SK-N-SH treated with all-trans-retinoic acid at 6 μM for 48 hours (cell line): ENCODE results near the gene ZNF524.

Experiments used
- ATAC-seq: fragments of 200-7000 bp; cut with Tn5 transposase; 3 replicates; pipeline ENCODE4 v1.9.1; 2020; ENCODE audit warnings: mild to moderate bottlenecking, moderate library complexity
- ARNTL ChIP-seq: fragments of 450-650 bp; formaldehyde crosslinking; IDR thresholded peaks from 2 replicates; pipeline ENCODE4 v1.5.0; 2020; ENCODE audit warnings: low read depth, mild to moderate bottlenecking, moderate library complexity, borderline replicate concordance
- BACH2 ChIP-seq: fragments of 250-450 bp; sonication (Bioruptor Pico); IDR thresholded peaks from 2 replicates; pipeline ENCODE4 v1.9.0; 2021; ENCODE audit warnings: mild to moderate bottlenecking, borderline replicate concordance
- CSDC2 ChIP-seq: fragments of 250-450 bp; sonication (Bioruptor Pico); IDR thresholded peaks from 2 replicates; pipeline ENCODE4 v1.5.0; 2020; ENCODE audit warnings: mild to moderate bottlenecking, moderate library complexity
- GLIS3 ChIP-seq: fragments of 250-450 bp; sonication (Bioruptor Pico); IDR thresholded peaks from 2 replicates; pipeline ENCODE4 v1.5.0; 2020; ENCODE audit warnings: mild to moderate bottlenecking, moderate library complexity
- ISL1 ChIP-seq: fragments of 250-450 bp; sonication (Bioruptor Pico); IDR thresholded peaks from 2 replicates; pipeline ENCODE4 v2.1.2; 2022; ENCODE audit warnings: mild to moderate bottlenecking, moderate library complexity
- OSR1 ChIP-seq: fragments of 250-450 bp; sonication (Bioruptor Pico); IDR thresholded peaks from 2 replicates; pipeline ENCODE4 v1.8.0; 2022; ENCODE audit warnings: moderate library complexity, mild to moderate bottlenecking, inconsistent platforms
- PPARA ChIP-seq: fragments of 250-450 bp; sonication (Bioruptor Pico); IDR thresholded peaks from 2 replicates; pipeline ENCODE4 v1.5.0; 2020; ENCODE audit warnings: mild to moderate bottlenecking, borderline replicate concordance
- RARB ChIP-seq: fragments of 250-450 bp; sonication (Bioruptor Pico); IDR thresholded peaks from 2 replicates; pipeline ENCODE4 v1.8.0; 2021; ENCODE audit warnings: mild to moderate bottlenecking, moderate library complexity
- SNAI2 ChIP-seq: fragments of 250-450 bp; sonication (Bioruptor Pico); IDR thresholded peaks from 2 replicates; pipeline ENCODE4 v1.5.0; 2020; ENCODE audit warnings: mild to moderate bottlenecking, moderate library complexity
- TCF4 ChIP-seq: fragments of 250-450 bp; sonication (Bioruptor Pico); IDR thresholded peaks from 2 replicates; pipeline ENCODE4 v1.8.0; 2021; ENCODE audit warnings: mild to moderate bottlenecking, moderate library complexity, borderline replicate concordance
- TOX ChIP-seq: fragments of 250-450 bp; sonication (Bioruptor Pico); IDR thresholded peaks from 2 replicates; pipeline ENCODE4 v1.8.0; 2021; ENCODE audit warnings: mild to moderate bottlenecking, moderate library complexity, borderline replicate concordance
- ZC3H10 ChIP-seq: fragments of 250-450 bp; sonication (Bioruptor Pico); IDR thresholded peaks from 2 replicates; pipeline ENCODE4 v1.5.1; 2021; ENCODE audit warnings: mild to moderate bottlenecking, moderate library complexity
- ZFP3 ChIP-seq: fragments of 250-450 bp; sonication (Bioruptor Pico); IDR thresholded peaks from 2 replicates; pipeline ENCODE4 v1.5.0; 2020; ENCODE audit warnings: mild to moderate bottlenecking, moderate library complexity
- ZFP30 ChIP-seq: fragments of 450-650 bp; formaldehyde crosslinking; IDR thresholded peaks from 2 replicates; pipeline ENCODE4 v1.5.0; 2022; ENCODE audit warnings: mild to moderate bottlenecking, moderate library complexity
- ZNF70 ChIP-seq: fragments of 450-650 bp; formaldehyde crosslinking; IDR thresholded peaks from 2 replicates; pipeline ENCODE4 v1.5.0; 2020; ENCODE audit warnings: mild to moderate bottlenecking, moderate library complexity
- ZNF8 ChIP-seq: fragments of 450-650 bp; formaldehyde crosslinking; IDR thresholded peaks from 2 replicates; pipeline ENCODE4 v1.5.0; 2020; ENCODE audit warnings: mild to moderate bottlenecking, moderate library complexity
- TF ChIP-seq, protein P1 (sequence below): fragments of 250-450 bp; sonication (Bioruptor Pico); IDR thresholded peaks from 2 replicates; pipeline ENCODE4 v1.8.0; 2020; ENCODE audit warnings: mild to moderate bottlenecking, moderate library complexity, borderline replicate concordance
- TF ChIP-seq, protein P2 (sequence below): fragments of 250-450 bp; sonication (Bioruptor Pico); IDR thresholded peaks from 2 replicates; pipeline ENCODE4 v1.8.0; 2021; ENCODE audit warnings: low read depth, mild to moderate bottlenecking, moderate library complexity, borderline replicate concordance
- TF ChIP-seq, protein P3 (sequence below): fragments of 250-450 bp; sonication (Bioruptor Pico); IDR thresholded peaks from 2 replicates; pipeline ENCODE4 v1.5.0; 2020; ENCODE audit warnings: mild to moderate bottlenecking, moderate library complexity
- TF ChIP-seq, protein P4 (sequence below): fragments of 250-450 bp; sonication (Bioruptor Pico); IDR thresholded peaks from 2 replicates; pipeline ENCODE4 v1.5.1; 2021; ENCODE audit warnings: mild to moderate bottlenecking, moderate library complexity

ZNF524 gene

DNA sequence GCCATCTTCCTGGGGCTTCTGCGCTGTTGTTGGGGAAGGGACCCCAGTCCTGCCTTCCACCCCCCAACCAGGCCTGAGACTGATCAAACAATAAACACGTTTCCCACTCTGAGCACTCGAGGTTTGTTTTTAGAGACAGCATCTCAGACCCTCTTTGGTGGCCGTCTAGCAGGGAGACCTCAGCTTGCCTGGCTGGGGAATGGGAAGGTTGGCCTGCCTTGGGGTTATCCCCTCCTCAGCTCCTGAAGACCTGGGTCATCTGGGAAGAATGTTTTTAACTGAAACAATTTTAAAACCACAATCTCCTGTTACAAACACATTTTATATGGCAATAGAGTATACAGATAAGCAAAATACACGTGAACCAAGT is 45.4 kb downstream of the ZNF524 start:
- TF ChIP-seq OSR1 (no peak), ZNF70 (CRISPR knock-in tag) (no peak), TCF4 (CRISPR knock-in tag) (no peak), RARB (CRISPR knock-in tag) (no peak), ARNTL (CRISPR knock-in tag) (no peak), CSDC2 (CRISPR knock-in tag) (no peak), BACH2 (no peak), ZFP30 (no peak), PPARA (CRISPR knock-in tag) (no peak), GLIS3 (no peak)
- TF ChIP-seq, protein P1, sequence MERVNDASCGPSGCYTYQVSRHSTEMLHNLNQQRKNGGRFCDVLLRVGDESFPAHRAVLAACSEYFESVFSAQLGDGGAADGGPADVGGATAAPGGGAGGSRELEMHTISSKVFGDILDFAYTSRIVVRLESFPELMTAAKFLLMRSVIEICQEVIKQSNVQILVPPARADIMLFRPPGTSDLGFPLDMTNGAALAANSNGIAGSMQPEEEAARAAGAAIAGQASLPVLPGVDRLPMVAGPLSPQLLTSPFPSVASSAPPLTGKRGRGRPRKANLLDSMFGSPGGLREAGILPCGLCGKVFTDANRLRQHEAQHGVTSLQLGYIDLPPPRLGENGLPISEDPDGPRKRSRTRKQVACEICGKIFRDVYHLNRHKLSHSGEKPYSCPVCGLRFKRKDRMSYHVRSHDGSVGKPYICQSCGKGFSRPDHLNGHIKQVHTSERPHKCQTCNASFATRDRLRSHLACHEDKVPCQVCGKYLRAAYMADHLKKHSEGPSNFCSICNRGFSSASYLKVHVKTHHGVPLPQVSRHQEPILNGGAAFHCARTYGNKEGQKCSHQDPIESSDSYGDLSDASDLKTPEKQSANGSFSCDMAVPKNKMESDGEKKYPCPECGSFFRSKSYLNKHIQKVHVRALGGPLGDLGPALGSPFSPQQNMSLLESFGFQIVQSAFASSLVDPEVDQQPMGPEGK (CRISPR knock-in tag): no peak
- TF ChIP-seq, protein P2, sequence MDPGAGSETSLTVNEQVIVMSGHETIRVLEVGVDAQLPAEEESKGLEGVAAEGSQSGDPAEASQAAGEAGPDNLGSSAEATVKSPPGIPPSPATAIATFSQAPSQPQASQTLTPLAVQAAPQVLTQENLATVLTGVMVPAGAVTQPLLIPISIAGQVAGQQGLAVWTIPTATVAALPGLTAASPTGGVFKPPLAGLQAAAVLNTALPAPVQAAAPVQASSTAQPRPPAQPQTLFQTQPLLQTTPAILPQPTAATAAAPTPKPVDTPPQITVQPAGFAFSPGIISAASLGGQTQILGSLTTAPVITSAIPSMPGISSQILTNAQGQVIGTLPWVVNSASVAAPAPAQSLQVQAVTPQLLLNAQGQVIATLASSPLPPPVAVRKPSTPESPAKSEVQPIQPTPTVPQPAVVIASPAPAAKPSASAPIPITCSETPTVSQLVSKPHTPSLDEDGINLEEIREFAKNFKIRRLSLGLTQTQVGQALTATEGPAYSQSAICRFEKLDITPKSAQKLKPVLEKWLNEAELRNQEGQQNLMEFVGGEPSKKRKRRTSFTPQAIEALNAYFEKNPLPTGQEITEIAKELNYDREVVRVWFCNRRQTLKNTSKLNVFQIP (CRISPR knock-in tag): no peak
- ATAC-seq: no peak

DNA sequence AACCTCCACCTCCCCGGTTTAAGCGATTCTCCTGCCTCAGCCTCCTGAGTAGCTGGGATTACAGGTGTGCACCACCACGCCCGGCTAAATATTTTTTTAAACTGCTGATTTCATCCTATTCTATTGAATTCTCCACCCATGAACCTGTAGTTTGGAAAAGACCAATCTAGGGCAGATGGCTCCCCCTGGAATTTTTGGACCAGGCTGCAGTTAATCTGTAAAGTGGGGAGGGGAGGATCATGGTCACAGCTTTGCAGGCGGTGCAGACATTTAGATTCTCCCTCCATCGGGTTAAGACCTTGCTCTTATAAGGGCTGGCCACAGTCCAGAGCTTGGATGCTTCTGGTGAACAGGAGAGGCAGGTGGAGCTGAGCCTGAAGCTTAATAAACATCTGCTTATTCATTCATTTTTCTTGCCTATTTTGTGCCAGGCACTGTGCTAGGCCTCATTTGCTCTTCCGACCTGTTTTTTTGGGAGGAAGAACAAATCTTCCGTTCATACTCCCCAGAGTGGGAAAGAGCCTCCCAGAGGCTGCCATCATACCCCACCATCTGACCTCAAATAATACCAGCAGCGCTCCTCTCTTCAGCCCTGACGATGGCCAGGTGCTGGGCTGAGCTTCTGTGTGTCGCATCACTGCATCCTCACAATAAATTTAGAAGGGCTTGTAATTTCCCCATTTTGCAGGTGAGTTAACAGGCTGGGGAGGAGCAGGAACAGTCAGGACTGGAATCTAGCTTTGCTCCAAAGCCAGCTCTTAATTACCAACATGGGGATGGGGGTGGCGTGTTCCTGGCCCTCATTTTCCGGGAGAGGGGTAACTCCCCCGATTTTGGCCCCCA is 47.0 kb downstream of the ZNF524 start:
- no peak for ATAC-seq
- TF ChIP-seq, protein P3, sequence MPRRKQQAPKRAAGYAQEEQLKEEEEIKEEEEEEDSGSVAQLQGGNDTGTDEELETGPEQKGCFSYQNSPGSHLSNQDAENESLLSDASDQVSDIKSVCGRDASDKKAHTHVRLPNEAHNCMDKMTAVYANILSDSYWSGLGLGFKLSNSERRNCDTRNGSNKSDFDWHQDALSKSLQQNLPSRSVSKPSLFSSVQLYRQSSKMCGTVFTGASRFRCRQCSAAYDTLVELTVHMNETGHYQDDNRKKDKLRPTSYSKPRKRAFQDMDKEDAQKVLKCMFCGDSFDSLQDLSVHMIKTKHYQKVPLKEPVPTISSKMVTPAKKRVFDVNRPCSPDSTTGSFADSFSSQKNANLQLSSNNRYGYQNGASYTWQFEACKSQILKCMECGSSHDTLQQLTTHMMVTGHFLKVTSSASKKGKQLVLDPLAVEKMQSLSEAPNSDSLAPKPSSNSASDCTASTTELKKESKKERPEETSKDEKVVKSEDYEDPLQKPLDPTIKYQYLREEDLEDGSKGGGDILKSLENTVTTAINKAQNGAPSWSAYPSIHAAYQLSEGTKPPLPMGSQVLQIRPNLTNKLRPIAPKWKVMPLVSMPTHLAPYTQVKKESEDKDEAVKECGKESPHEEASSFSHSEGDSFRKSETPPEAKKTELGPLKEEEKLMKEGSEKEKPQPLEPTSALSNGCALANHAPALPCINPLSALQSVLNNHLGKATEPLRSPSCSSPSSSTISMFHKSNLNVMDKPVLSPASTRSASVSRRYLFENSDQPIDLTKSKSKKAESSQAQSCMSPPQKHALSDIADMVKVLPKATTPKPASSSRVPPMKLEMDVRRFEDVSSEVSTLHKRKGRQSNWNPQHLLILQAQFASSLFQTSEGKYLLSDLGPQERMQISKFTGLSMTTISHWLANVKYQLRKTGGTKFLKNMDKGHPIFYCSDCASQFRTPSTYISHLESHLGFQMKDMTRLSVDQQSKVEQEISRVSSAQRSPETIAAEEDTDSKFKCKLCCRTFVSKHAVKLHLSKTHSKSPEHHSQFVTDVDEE (CRISPR knock-in tag): no peak
- TF ChIP-seq OSR1 (no peak), ISL1 (CRISPR knock-in tag) (no peak), TCF4 (CRISPR knock-in tag) (no peak), ZNF8 (CRISPR knock-in tag) (no peak), TOX (no peak), PPARA (CRISPR knock-in tag) (no peak), BACH2 (no peak), RARB (CRISPR knock-in tag) (no peak), ARNTL (CRISPR knock-in tag) (no peak), ZFP30 (no peak), ZFP3 (CRISPR knock-in tag) (no peak), SNAI2 (CRISPR knock-in tag) (no peak), CSDC2 (CRISPR knock-in tag) (no peak), ZC3H10 (no peak), ZNF70 (CRISPR knock-in tag) (no peak)
- TF ChIP-seq, protein P1 (CRISPR knock-in tag): no peak
- TF ChIP-seq, protein P2 (CRISPR knock-in tag): no peak
- TF ChIP-seq, protein P4, sequence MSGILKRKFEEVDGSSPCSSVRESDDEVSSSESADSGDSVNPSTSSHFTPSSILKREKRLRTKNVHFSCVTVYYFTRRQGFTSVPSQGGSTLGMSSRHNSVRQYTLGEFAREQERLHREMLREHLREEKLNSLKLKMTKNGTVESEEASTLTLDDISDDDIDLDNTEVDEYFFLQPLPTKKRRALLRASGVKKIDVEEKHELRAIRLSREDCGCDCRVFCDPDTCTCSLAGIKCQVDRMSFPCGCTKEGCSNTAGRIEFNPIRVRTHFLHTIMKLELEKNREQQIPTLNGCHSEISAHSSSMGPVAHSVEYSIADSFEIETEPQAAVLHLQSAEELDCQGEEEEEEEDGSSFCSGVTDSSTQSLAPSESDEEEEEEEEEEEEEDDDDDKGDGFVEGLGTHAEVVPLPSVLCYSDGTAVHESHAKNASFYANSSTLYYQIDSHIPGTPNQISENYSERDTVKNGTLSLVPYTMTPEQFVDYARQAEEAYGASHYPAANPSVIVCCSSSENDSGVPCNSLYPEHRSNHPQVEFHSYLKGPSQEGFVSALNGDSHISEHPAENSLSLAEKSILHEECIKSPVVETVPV: no peak
